Activated T-cell treated with anti-CD3 and anti-CD28 coated beads for 48 hours (primary cell): ENCODE data around the gene ADAMTS7.
"Not testable (repeated sequence)": the region's sequence is repeated elsewhere in the genome, so short reads cannot be mapped to it uniquely, and the experiment has no call there.

ENCODE experiments used
- DNase-seq: peaks from one replicate; pipeline ENCODE4 v3.0.0-alpha.2; 2020; ENCODE audit warnings: low read depth

ADAMTS7 gene

DNA sequence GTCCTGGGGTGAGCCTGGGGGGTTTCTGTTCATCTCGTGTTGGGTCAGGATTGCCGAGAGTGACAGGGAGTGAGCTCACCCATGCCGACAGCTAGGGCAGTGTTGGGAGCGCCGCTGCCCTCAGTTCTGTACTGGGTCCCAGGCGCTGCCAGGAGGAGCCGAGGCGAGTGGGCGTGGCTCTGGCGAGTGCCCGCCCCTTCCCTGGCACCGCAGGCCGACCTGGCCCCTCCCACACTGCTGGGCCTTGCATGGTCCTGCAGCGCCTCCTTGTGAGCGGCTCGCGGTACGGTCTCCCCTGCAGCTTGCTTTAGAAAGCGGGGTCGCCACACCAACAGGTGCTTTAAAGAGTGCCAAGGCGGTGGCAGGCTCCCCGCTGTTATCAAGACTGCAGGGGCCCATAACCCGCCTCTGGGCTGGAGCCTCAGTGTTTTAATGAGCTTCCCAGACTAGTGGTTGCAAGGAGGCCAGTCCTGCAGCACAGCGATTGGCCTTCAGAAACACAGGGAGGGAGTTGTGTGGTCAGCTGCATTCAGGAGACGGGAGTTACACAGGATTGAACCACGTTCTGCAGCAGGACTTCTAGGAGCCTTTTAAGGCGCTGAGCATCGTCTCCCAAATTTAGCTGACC, 60.2 kb downstream of the ADAMTS7 start:
- DNase-seq: peak; percentile 92

DNA sequence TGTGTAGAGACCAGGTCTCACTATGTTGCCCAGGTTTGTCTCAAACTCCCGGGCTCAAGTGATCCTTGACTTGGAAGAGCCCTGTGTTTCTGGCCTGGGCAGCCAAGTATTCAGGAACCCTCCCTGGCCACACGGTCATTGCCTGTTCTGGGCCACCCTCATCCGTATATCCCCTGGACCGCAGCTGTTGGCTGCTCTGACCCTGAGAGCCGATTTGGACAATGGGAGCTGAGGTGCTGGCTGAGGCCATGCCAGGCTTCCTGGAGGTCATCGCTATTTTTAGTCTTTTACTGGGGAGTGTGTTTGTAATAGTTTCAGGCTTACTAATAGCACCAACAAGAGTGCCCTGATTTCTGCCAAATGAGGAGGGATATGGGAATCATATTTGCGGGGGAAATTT, 60.7 kb downstream of the ADAMTS7 start:
- no peak for DNase-seq

DNA sequence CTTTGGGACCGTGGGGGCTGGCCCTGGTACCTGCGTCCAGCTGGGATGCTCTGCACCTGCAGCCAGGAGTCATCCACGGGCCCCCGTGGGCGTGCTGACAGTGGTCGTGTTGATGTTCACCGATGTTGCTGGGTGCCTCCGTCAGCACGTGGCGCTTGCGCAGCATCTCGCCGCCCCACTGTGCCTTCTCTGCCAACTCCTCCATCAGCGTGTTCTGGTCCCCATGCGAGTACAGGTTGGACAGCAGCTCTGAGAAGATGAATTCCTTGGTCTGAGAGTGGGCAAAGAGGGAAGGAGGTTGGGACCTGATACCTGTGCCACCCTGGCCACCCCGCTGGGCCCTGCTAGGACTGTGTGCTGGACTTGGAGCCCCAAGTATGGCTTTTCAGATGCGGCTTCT, 61.4 kb downstream of the ADAMTS7 start:
- DNase-seq: no peak

DNA sequence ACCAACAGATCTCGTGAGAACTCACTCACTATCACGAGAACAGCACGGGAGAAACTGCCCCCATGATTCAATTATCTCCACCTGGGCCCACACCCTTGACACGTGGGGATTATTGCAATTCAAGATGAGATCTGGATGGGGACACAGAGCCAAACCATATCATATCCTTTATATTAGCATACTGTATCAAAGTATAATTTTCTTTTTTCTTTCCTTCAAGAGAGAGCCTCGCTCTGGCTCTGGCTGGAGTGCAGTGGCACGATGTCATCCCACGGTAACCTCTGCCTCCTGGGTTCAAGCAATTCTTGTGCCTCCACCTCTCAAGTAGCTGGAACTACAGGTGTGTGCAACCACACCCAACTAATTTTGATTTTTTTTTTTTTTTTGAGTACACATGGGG, 63.4 kb downstream of the ADAMTS7 start:
- DNase-seq: not testable (repeated sequence)

DNA sequence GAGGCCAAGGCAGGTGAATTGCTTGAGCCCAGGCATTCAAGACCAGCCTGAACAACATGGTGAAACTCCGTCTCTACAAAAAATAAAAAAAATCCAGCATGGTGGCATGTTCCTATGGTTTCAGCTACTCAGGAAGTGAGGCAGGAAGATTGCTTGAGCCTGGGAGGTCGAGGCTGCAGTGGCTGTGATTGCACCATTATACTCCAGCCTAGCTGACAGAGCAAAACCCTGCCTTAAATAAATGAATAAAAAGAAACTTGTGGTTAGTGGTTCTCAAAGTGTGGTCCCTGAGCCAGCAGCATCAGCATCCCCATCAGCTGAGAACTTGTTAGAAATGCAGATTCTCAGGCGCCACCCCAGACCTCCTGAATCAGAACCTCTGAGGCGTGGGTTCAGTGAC, 69.6 kb downstream of the ADAMTS7 start:
- not testable (repeated sequence) for DNase-seq

DNA sequence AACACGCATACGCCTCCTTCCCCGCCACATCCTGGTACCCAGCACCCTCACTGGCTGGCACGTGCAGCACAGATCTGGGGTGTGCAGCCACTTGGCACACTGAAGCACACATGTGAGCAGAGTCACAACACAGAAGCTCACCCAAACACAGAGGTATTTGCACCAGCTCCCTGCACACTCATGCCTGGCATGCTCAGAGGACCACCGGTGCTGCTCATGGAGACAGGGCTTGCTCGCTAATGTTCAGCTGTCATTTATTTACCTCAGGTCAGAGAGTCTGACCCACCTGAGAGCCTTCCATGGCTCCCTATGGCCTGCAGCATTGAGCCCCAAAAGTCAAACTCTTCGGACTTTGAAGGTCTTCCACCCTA, 70.4 kb downstream of the ADAMTS7 start:
- no peak for DNase-seq

DNA sequence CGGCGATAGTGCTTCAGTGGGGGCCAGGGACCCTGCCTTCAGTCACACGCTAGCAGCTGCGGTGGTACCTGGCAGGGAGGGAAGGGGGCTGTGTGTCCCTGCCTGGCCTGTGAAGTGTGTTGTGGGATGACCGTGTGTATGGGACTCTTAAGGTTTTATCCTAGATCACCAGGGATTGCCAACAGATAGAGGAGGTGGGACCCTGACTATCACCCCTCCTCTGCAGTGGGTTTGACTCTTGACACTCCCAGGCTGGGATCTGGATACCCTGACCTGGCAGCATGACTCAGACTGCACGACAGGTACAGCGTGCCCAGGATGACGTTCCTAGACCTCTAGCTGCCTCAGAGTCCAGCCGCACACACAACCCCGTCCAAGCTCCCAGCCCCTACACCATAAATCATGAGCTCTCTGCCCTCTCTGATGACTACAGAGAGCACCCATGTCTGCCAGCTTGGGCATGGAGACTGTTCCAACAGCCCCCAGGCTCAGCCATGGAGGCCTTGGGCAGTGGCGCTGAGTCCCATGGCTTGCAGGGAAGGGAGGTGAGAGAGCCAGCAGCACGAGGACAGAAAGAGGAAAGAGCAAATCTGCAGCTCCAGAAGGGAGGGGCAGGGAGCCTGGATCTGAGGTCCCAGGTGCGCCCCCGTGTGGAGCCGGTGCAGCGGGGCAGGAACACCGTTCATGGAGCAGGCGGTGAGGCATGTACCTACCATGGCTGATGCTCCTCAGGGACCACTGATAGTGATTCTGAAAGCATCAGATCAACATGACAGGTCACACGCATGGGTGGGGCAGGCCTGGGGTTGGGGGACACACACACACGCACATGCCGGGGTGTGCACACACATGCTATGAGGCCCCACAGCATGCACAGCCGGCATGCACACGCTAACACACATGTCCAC, 71.0 kb downstream of the ADAMTS7 start:
- peak; percentile 65 for DNase-seq

DNA sequence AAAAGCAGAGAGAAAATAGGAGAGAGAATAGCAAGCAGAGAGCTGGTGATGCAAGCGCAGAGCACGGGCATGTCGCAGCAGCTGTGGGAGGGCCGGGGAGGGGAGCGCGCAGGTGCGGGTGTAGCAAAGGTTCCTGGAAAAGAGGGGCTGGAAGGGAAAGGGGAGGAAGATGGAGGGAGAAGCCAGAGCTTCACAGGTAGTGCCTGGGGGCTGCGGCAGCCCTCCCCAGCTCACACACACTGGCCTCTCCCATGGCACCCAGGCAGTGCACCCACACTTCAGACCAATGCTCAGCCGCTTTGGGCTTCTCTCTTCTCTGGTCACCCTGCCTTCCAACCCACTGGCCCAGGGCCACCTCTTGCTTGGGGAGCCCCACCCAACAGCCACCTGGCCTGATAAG, 72.1 kb downstream of the ADAMTS7 start:
- no peak for DNase-seq

DNA sequence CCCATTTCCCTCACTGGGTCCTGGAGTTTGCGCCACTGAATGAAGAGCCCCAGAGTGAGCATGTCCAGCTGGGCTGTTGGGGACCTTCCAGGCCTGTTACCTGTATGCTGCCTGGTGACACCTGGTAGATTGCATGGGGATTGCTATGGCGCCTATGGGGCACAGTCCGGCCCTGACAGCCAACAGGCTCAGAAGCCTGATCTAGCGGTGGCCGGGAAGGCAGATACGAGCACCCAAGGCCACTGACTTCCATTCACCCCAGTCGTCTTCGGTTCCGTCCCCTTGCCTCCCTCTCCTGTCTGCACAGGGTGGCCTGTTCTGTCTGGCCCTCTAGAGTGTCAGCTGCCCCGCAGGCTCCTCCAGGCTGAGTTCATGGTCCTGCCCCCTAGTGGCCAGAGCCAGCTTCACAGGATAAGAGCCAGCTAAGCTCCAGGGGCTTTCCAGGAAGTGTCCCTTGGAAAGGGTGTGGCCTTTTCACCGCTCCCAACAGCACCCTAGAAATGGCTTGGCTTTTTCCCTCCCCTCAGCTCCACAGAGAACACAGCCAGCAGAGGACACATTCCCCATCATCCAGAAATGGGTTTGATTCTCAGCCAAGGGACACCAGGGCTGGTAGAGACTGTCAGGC, 73.2 kb downstream of the ADAMTS7 start:
- DNase-seq: peak; percentile 51

DNA sequence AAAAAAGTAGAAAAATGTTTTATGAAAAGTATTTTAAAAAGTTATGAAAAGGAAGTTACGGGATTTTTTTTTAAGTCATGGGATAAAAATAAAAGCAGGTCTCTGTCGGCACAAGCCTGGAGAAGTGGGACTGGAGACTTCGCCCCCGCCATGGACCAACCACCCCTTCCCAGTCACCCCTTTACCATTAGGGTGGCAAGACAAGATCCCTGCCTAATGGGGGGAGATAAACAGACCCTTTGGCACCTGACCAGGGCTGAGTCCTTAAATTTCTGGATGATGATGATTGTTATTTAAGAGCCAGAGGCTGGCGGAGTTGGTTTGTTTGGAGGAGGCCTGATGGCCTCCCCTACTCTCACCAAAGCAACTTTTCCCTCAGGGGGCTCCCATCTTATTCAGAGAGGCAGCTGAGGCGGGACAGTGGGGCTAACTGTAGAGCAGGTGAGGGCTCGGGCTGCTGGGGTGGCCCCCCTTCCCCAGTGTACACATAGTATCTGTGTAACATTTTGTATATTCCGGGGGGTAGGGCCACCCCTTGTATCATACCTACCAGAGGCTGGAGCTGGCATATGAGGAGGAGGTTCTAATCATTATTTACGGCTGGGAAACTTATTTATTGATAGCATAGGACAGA, 74.0 kb downstream of the ADAMTS7 start:
- no peak for DNase-seq

DNA sequence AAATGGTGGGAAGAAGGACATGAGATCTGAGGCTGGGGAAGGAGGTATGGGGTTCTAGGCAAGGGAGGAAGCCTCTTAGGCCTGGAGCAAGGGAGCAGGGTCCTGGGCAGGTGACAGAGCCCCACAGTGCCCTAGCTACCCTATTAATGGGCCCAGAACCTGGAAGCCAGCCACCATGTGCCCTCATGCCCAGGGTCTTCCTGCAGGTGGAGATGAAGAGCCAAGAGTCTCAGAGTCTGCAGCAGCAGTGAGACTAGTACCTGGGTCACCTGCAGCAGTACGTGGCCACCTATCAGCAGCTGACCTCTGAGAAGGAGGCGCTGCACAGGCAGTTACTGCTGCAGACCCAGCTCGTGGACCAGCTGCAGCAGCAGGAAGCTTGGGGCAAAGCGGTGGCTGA, 75.0 kb downstream of the ADAMTS7 start:
- DNase-seq: not testable (repeated sequence)

DNA sequence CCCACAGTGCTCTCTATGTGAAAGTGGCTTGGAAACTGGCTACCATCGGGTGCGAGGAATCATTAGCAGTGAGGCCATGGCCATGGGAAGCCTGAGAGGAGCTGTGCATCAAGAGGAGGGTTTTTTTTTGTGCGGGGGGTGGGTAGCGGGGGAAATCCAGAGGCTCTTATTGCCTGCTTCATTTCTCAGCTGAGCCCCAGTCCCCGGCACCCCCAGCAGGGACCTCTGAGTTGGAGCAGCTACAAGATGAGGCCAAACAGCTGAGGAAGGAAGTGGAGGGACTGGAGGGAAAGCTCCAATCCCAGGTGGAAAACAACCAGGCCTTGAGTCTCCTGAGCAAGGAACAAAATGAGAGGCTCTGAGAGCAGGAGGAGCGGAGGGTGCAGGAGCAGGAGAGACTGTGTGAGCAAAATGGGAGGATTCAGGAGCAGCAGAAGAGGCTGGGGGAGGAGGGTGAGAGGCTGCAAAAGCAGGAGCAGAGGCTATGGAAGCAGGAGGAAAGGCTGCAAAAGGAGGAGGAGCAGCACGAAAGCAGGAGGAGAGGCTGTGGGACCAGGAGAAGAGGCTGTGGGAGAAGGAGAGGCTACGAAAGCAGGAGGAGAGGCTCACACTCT, 76.7 kb downstream of the ADAMTS7 start:
- DNase-seq: no peak

DNA sequence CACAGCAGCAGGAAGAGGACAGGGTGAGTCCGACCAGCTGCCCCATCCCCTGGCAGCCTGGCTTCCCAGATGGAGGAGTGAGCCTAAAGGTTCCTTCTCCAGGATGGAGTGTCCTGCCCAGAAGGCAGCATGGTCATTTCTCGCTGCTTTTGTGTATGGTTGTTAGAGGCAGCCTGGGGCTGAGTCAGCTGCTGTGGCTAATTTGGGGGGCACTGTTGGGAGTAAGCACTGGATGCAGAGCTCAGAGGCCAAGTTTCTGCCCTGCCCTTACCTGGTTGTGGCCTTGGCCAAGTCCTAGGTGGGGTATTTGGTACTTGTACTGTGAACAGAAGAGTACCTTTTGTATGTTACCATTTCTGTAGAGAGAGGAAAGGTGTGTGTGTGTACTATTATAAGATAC, 78.6 kb downstream of the ADAMTS7 start:
- no peak for DNase-seq

DNA sequence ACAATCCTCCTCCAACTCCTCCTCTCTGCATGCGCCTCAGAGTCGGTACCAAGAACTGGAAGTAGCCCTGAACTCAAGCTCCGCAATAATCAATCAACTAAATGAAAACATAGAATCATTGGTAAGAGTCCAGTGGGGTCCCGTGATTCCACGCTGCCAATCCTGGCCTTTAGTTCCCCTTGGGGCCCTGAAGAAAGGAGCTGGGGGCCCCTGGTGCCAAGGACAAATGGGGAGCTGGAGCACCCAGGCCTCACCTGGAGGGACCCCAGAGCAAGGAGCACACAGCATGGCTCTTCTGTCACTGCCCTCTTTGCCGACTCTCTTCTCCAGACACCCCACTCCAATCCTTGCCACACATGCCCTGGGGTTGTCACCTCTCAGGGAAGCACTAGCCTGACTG, 80.3 kb downstream of the ADAMTS7 start:
- DNase-seq: no peak

DNA sequence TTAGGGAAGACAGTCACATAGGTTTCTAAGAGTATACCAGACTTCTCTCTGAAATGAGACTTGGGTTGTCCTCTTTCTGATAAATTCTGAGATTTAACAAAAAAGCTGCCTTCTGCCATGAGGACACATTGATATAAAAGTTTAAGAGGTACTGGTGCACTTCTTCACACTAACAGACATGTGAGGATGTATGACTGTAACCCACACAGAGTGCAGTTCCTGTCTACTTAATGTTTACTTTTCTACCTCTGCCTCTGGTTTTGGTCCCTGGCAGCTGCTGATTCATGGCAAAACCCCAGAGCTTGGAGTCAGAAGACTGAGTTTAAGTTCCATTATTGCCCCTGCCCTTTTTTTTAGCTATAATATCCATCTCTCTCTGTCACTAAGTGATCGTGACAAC, 82.8 kb downstream of the ADAMTS7 start:
- not testable (repeated sequence) for DNase-seq

DNA sequence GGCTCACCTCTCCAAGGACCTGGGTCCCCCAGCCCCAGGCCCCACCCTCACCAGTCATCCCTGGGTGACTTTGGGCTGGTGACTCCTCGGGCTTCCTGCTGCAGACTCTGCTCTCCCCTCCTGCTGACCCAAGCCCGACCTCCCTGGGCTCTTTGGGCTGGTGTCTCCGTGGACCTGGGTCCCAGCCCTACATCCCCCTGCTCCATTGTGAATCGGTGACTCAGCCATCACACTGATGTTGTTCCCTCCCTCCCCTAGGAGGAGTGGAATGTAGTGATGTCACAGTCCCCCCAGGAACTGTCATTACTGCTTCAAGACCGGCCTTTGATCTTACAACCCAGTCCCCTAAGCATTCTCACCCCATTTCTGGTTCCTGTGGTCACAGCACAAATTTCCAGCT, 83.7 kb downstream of the ADAMTS7 start:
- no peak for DNase-seq

DNA sequence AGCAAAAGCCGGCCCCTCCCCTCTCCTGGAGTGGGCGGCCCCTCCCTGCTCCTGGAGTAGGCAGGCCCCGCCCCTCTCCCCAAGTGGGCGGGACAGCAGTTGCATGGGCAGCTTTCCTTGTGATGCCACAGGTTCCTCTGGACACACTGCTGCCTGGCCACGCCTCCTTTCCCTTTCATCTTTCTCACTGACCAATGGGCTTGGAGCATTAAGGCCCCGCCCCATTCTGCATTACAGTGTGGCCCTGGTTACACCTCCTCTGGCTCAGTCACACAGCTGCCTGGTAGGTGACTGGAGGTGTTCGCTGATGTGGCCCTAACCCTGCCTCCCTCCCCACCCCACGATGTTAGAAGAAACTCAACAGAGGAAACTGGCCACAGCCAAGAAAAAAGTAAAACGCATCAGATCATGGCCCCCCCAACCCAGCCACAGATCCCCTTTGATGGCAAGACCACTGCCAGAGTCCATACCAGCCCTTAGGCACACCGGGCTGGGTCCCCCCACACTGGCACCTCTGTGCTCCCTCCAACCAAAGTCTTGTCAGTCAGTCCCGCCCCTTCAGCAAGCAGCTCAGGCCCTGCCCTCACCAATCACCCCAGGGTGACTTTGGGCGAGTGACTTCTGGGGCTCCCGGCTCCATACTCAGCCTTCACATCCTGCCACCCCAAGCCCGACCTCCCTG, 84.3 kb downstream of the ADAMTS7 start:
- DNase-seq: peak; percentile 21

DNA sequence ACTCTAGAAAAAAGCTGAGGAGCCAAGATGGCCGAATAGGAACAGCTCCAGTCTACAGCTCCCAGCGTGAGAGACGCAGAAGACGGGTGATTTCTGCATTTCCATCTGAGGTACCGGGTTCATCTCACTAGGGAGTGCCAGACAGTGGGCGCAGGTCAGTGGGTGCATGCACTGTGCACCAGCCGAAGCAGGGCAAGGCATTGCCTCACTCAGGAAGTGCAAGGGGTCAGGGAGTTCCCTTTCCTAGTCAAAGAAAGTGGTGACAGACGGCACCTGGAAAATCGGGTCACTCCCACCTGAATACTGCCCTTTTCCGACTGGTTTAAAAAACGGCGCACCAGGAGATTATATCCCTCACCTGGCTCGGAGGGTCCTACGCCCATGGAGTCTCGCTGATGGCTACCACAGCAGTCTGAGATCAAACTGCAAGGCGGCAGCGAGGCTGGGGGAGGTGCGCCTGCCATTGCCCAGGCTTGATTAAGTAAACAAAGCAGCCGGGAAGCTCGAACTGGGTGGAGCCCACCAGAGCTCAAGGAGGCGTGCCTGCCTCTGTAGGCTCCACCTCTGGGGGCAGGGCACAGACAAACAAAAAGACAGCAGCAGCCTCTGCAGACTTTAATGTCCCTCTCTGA, 91.3 kb downstream of the ADAMTS7 start:
- DNase-seq: not testable (repeated sequence)

DNA sequence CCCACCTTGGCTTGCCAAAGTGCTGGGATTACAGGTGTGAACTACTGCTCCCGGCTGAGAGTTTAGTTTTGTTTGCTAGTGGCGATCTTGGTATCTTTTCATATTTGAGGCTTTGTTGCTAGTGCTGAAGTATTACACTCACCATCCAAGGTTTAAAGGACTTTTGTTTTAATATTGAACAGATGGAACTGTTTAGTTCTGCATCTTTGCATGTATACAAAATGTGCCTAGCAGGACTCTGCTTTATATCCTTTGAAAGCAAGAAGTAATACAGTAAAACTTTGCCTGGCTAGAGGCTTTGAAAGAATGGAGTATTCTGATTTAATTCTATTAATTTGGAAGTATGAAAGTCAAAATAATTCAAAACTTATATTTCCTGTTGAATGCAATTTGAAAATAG, 92.4 kb downstream of the ADAMTS7 start:
- no peak for DNase-seq

DNA sequence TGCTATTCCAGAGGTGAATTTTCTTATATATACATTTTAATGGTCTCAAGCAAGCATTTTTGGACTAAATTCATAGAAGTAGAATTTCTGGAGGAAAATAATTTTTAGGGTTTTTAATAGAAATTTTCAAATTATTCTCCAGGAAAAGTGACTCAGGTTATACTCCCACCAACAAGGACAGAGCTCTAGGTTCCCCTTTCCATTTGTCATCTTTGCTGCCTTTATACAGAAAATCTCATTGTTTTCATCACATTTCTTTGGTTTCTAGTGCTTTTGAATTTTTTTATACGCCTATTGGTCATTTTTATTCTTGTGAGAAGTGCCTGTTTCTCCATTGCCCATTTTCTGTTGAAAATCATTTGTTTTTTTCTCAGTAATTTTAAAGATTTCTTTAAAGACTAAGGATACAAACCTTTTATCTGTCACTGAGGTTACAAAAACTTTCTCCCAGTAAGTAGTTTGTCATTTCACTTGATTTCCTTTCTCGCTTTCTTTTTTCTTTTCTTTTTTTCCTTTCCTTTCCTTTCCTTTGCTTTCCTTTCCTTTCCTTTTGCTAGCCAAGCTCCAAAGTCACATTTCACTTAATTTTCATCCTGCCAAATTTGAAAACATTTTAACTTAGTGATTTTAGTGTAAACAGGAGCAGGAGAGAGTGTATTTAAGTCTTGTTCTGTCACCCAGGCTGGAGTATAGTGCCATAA, 93.2 kb downstream of the ADAMTS7 start:
- DNase-seq: no peak

DNA sequence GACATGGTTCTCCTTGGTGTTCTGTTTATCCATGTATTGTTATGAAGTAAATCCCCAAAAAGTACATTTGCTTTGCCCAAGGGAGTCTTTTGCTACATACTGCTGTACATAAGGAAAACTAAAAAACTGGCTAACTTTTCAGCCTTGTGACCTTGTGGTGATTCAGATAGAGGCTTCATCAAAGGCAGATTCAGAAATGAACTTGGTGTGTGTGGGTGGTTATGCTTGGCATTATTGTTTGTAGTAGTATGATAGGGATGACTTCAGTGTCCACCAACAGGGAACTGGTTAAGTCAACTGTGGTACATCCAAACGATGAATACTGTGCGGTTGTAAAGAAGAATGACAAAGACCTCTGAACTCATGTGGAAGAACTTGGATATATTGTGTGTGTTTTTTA, 94.6 kb downstream of the ADAMTS7 start:
- no peak for DNase-seq
